Skeletal muscle tissue (tissue), 4 donors: ENCODE data around the gene HPS4. TPM values are rescaled to one million over a fixed set of nuclear protein-coding genes. Genes with fewer than 3 reads are reported as not detected.
"Not testable (repeated sequence)": the region's sequence is repeated elsewhere in the genome, so short reads cannot be mapped to it uniquely, and the experiment has no call there.

ENCODE experiments used
- H3K27ac ChIP-seq: one replicate; pipeline ENCODE4 v1.7.0; 2013; ENCODE audit warnings: mild to moderate bottlenecking, low read depth, low read length, inconsistent platforms
- H3K27me3 ChIP-seq, 3 donors: one replicate each; pipeline ENCODE4 v1.7.0; 2013; ENCODE audit warnings: low read length in 3 of 3; ENCODE audit not compliant: control insufficient read depth in 3 of 3, insufficient read depth in 3 of 3
- H3K36me3 ChIP-seq, 3 donors: one replicate each; pipeline ENCODE4 v1.7.0; 2013; ENCODE audit warnings: low read length in 3 of 3; ENCODE audit not compliant: control insufficient read depth in 3 of 3, insufficient read depth in 3 of 3
- H3K4me1 ChIP-seq, 3 donors: one replicate each; pipeline ENCODE4 v1.7.0; 2013; ENCODE audit warnings: low read length in 3 of 3, mild to moderate bottlenecking in 3 of 3; ENCODE audit not compliant: control insufficient read depth in 3 of 3, insufficient read depth in 3 of 3
- H3K4me3 ChIP-seq, 3 donors: one replicate each; pipeline ENCODE4 v1.7.0; 2013; ENCODE audit warnings: low read length in 3 of 3
- H3K9ac ChIP-seq, 3 donors: one replicate each; pipeline ENCODE4 v1.7.0; 2013; ENCODE audit warnings: low read length in 3 of 3, mild to moderate bottlenecking in 3 of 3, moderate library complexity in 2 of 3, low read depth in 1 of 3
- H3K9me3 ChIP-seq, 3 donors: one replicate each; pipeline ENCODE4 v1.7.0; 2013; ENCODE audit warnings: low read length in 3 of 3; ENCODE audit not compliant: control insufficient read depth in 3 of 3
- total RNA-seq: library from RNA; depleted of rRNA; stranded (reverse); fragments of >200 nt; gene quantifications from one replicate; pipeline ENCODE4 v1.2.3, GENCODE V29; 2014
- donor health status: Osteomylitis.

The HPS4 gene
- total RNA-seq, 1 donor from 2014 or later: 20.9 TPM

GRCh38 chr22:26426924-26427323 is 56.7 kb downstream of the HPS4 start:
- H3K27me3 ChIP-seq: peaks cover 17 to 32% (median 19%) of the 10 kb centered on the region in 3 donors
- peaks cover 2 to 13% (median 9%) of the 10 kb centered on the region in 3 donors for H3K4me1 ChIP-seq
- H3K9me3 ChIP-seq: no peaks in the 10 kb centered on the region
- H3K4me3 ChIP-seq: no peak overlapping the region
- no peak overlapping the region for H3K27ac ChIP-seq
- no peak overlapping the region for H3K9ac ChIP-seq
- no peaks in the 10 kb centered on the region for H3K36me3 ChIP-seq

DNA sequence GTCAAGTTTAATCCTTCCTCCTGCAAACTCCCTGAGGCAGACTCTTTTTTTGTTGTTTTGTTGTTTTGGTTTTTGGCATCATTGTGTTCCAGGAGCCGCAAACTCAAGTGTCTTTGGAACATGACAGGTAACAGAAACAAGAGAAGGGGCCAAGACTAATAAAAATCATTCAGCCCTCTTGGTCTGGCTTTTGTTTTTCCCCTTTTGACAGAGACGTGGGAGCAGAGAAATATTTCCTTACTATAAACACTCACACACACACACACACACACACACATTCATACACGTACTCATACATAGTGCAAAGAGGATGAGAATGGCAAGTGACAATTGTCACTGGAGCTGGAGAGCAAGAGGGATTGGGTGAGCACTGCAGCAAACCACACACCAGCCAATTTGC is 65.0 kb downstream of the HPS4 start:
- no peaks in the 10 kb centered on the region for H3K4me1 ChIP-seq
- no peak overlapping the region for H3K4me3 ChIP-seq
- H3K9me3 ChIP-seq: no peaks in the 10 kb centered on the region
- H3K36me3 ChIP-seq: no peaks in the 10 kb centered on the region
- H3K9ac ChIP-seq: no peak overlapping the region
- no peak overlapping the region for H3K27ac ChIP-seq
- H3K27me3 ChIP-seq: peaks cover 2 to 15% (median 5%) of the 10 kb centered on the region in 3 donors

GRCh38 chr22:26417406-26417805 is 66.2 kb downstream of the HPS4 start:
- H3K27ac ChIP-seq: no peak overlapping the region
- peaks cover 5 to 22% (median 9%) of the 10 kb centered on the region in 3 donors for H3K27me3 ChIP-seq

GRCh38 chr22:26416670-26417276 is 66.8 kb downstream of the HPS4 start:
- no peaks in the 10 kb centered on the region for H3K9me3 ChIP-seq
- H3K27ac ChIP-seq: no peak overlapping the region
- H3K27me3 ChIP-seq: peaks cover 5 to 27% (median 13%) of the 10 kb centered on the region in 3 donors
- no peaks in the 10 kb centered on the region for H3K36me3 ChIP-seq
- H3K4me1 ChIP-seq: no peaks in the 10 kb centered on the region
- H3K9ac ChIP-seq: no peak overlapping the region
- H3K4me3 ChIP-seq: no peak overlapping the region

More at GRCh38 chr22:26417406-26417805, 66.2 kb downstream of the HPS4 start:
- no peaks in the 10 kb centered on the region for H3K9me3 ChIP-seq
- H3K4me1 ChIP-seq: no peaks in the 10 kb centered on the region
- no peak overlapping the region for H3K4me3 ChIP-seq
- H3K9ac ChIP-seq: no peak overlapping the region
- H3K36me3 ChIP-seq: no peaks in the 10 kb centered on the region

DNA sequence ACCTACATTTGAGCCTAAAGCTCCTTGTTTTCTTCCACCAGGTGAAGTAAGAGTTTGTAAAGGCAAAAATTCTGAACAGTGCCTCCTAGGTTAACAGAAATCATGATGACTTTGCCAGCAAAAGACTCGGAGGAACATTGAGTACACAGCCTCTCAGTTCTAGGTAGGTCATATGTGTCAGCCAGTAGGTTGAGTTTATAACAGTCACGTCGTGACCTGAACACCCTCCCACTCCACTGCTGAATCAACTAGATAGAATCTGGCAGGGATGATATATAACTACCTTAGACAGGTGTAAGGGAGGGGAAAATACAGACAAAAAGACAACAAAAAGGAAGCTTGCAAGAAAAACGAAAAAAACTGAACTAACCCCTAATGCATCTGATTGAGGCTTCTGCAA is 67.3 kb downstream of the HPS4 start:
- H3K9me3 ChIP-seq: no peaks in the 10 kb centered on the region
- H3K27ac ChIP-seq: no peak overlapping the region
- peaks cover 5 to 32% (median 14%) of the 10 kb centered on the region in 3 donors for H3K27me3 ChIP-seq

GRCh38 chr22:26414347-26414746 is 69.2 kb downstream of the HPS4 start:
- Histone ChIP-seq H3K27me3 (peaks cover 5 to 31% (median 14%) of the 10 kb centered on the region in 3 donors), H3K27ac (no peak overlapping the region), H3K36me3 (no peaks in the 10 kb centered on the region), H3K4me1 (no peaks in the 10 kb centered on the region), H3K9ac (no peak overlapping the region), H3K4me3 (no peak overlapping the region), H3K9me3 (no peaks in the 10 kb centered on the region)

More for the DNA sequence above, 67.3 kb downstream of the HPS4 start:
- H3K4me1 ChIP-seq: no peaks in the 10 kb centered on the region
- no peaks in the 10 kb centered on the region for H3K36me3 ChIP-seq
- H3K9ac ChIP-seq: no peak overlapping the region
- no peak overlapping the region for H3K4me3 ChIP-seq

GRCh38 chr22:26410386-26410785 is 73.2 kb downstream of the HPS4 start:
- Histone ChIP-seq H3K9ac (no peak overlapping the region), H3K4me1 (peaks cover 0 to 4% (median 0%) of the 10 kb centered on the region in 3 donors), H3K9me3 (no peaks in the 10 kb centered on the region), H3K27me3 (peaks cover 1 to 23% (median 14%) of the 10 kb centered on the region in 3 donors), H3K36me3 (no peaks in the 10 kb centered on the region), H3K27ac (no peak overlapping the region), H3K4me3 (no peak overlapping the region)

- peaks cover 0 to 25% (median 15%) of the 10 kb centered on the region in 3 donors for H3K27me3 ChIP-seq
- H3K9me3 ChIP-seq: no peaks in the 10 kb centered on the region
Measured at GRCh38 chr22:26409719-26410335, 73.8 kb downstream of the HPS4 start.

GRCh38 chr22:26408562-26409220 is 74.9 kb downstream of the HPS4 start:
- H3K27ac ChIP-seq, H3K9ac ChIP-seq, H3K9me3 ChIP-seq, H3K4me3 ChIP-seq, H3K36me3 ChIP-seq: not testable (repeated sequence)
- Histone ChIP-seq H3K4me1 (peaks cover 0 to 10% (median 0%) of the 10 kb centered on the region in 3 donors), H3K27me3 (peaks cover 0 to 25% (median 15%) of the 10 kb centered on the region in 3 donors)

More at GRCh38 chr22:26409719-26410335, 73.8 kb downstream of the HPS4 start:
- Histone ChIP-seq H3K27ac (no peak overlapping the region), H3K4me3 (no peak overlapping the region), H3K4me1 (peaks cover 0 to 9% (median 0%) of the 10 kb centered on the region in 3 donors), H3K36me3 (no peaks in the 10 kb centered on the region), H3K9ac (no peak overlapping the region)

GRCh38 chr22:26406118-26406517 is 77.5 kb downstream of the HPS4 start:
- Histone ChIP-seq H3K4me1 (peaks cover 0 to 10% (median 0%) of the 10 kb centered on the region in 3 donors), H3K36me3 (no peaks in the 10 kb centered on the region), H3K27me3 (peaks cover 0 to 7% (median 2%) of the 10 kb centered on the region in 3 donors), H3K9me3 (no peaks in the 10 kb centered on the region), H3K4me3 (no peak overlapping the region), H3K27ac (no peak overlapping the region), H3K9ac (no peak overlapping the region)
